Epithelial cell of proximal tubule (primary cell): ENCODE data around the gene HRH1. TPM values are rescaled to one million over a fixed set of nuclear protein-coding genes. Genes with fewer than 3 reads are reported as not detected.

Experiments
- DNase-seq: peaks from one replicate; pipeline ENCODE4 v3.0.0-alpha.2; 2011; ENCODE audit warnings: low read depth
- H3K4me3 ChIP-seq: 2 replicates; pipeline ENCODE4 v1.5.1; 2011; ENCODE audit warnings: low read depth, mild to moderate bottlenecking, low read length
- total RNA-seq: library from RNA; depleted of rRNA; stranded (reverse); fragments of >200 nt; gene quantifications from 2 replicates; pipeline ENCODE4 v1.2.3, GENCODE V29; 2015
- TF ChIP-seq, protein P1 (sequence below): conservative IDR thresholded peaks from 2 replicates; pipeline ENCODE4 v1.5.1; 2012; ENCODE audit warnings: low read depth, mild to moderate bottlenecking, low read length

Gene HRH1
- total RNA-seq, 1 donor from 2014 or later: 3.1 TPM

DNA sequence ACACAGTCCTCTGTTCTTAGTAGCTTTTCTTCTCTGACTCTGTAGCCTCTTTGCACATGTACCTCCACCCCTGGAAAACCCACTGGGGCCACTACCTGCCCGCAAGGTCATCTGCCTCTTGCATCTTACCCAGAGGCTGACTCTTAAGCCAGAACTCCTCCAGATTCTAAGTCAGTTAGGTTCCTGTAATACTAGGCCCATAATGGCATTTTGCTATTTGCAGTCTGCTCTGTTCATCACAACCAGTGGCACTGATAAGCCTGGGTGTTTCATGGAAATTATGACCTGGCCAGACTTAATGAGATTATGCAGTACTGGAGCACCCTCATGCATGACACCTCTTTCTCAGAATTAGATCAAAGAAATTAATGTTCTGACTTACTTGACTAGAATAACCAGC is 86.2 kb downstream of the HRH1 start:
- H3K4me3 ChIP-seq: no peak overlapping the region
- DNase-seq: no peak
- TF ChIP-seq, protein P1, sequence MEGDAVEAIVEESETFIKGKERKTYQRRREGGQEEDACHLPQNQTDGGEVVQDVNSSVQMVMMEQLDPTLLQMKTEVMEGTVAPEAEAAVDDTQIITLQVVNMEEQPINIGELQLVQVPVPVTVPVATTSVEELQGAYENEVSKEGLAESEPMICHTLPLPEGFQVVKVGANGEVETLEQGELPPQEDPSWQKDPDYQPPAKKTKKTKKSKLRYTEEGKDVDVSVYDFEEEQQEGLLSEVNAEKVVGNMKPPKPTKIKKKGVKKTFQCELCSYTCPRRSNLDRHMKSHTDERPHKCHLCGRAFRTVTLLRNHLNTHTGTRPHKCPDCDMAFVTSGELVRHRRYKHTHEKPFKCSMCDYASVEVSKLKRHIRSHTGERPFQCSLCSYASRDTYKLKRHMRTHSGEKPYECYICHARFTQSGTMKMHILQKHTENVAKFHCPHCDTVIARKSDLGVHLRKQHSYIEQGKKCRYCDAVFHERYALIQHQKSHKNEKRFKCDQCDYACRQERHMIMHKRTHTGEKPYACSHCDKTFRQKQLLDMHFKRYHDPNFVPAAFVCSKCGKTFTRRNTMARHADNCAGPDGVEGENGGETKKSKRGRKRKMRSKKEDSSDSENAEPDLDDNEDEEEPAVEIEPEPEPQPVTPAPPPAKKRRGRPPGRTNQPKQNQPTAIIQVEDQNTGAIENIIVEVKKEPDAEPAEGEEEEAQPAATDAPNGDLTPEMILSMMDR: no peak

DNA sequence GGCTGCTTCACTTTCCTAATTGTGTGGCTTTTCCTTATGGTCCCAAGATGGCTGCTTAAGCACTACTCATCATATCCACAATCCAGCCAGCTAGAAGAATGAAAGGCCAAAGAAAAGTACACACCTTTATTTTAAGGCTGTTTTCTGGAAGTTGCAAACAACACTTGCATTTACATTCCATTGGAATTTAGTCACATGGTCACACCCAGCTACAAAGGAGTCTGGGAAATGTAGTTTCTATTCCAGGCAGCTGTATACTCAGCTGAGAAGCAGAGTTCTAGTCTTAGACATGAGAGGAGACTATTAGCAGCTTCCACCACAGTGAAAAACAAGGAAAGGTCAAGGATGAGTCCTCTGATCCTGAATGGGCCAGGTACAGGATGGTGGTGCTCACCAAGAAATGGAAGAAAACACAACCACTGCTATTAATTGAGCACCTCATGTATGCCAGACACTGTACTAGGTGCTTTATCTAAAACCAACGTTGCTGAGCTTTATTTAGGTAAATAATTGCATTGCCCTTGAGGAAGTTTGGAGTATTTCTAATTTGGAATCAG is 89.9 kb downstream of the HRH1 start:
- no peak overlapping the region for H3K4me3 ChIP-seq
- TF ChIP-seq, protein P1: no peak
- DNase-seq: no peak

DNA sequence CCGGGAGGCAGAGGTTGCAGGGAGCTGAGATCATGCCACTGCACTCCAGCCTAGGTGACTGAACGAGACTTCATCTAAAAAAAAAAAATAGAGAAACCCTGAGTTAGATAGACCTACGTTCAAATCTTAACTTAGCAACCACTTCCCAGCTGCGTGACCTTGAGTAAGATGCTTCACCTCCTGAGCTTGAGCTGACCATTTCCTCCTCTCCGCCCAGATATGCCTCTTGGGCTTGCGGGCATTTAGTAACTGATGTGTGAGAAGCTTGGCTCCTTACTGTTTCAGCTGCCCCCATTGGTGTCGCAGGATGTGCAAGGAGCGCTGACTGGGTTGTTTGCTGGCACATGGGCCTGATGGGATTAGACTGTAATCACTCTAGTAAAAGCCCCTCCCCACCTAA is 91.0 kb downstream of the HRH1 start:
- DNase-seq: no peak
- no peak overlapping the region for H3K4me3 ChIP-seq
- TF ChIP-seq, protein P1: no peak

DNA sequence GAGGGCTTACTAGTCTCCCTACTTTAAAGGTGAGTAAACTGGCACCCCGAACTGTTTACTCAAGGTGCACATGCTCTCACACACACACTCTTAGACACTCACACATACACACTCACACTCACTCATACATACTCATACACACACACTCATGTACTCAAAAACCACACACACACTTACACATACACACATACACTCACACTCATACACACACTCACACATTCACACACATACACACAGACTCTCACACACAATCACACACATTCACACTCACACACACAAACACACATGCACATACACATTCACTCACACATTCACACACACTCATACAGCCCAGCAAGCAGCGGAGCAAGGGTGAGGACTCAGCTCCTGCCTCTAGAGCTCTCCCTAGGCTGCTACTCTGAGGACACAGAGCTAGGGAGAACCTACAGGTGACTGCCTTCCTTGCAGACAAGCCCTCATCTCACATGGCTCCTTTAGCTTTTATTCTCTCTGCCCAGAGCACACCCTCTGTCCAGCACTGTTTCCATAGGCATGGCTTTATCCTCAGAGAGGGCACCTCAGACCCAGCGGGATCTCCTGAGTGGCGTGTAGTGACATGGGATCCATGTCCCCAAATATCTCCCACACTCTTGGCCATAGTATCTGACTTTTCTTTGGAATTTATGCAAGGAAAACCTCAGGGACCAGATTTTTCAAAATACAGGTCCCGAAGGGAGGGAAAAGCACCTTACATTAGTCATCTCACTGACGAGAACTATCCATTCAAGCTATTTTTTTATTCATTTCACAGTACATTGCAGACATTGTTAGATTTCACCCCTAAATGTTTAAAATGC is 91.8 kb downstream of the HRH1 start:
- TF ChIP-seq, protein P1: no peak
- H3K4me3 ChIP-seq: no peak overlapping the region
- no peak for DNase-seq

DNA sequence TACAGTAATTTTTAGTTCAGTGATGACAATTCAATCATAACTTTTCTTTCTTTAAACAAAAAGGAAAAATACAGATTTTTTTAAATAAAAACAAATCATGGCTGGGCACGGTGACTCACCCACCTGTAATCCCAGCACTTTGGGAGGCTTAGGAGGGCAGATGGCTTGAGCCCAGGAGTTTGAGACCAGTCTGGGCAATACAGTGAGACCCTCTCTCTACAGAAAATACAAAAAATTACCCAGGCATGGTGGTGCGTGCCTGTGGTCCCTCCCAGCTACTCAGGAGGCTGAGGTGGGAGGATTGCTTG is 92.3 kb downstream of the HRH1 start:
- no peak overlapping the region for H3K4me3 ChIP-seq
- no peak for DNase-seq
- TF ChIP-seq, protein P1: no peak

DNA sequence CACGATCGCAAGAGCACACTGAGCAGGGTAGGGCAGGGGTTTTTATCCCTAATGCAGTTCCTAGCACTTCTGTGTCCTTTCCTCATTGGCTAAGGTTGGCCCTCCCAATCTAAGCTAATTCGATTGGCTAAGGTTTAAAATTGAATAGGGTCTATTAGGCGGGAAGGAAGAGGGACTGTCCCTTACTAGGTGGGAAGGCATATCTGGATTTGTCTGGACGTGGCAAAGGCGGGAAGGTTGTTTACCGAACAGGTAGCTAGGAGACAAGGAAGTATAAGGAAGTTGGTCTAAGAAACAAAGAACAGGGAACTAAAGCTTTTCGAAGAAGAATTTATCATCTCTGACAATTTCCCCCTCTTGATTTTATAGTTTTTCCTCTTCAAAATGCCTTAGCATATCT is 93.1 kb downstream of the HRH1 start:
- DNase-seq: no peak
- TF ChIP-seq, protein P1: no peak
- H3K4me3 ChIP-seq: no peak overlapping the region

GRCh38 chr3:11248596-11248995 is 94.3 kb downstream of the HRH1 start:
- H3K4me3 ChIP-seq: no peak overlapping the region
- TF ChIP-seq, protein P1: no peak
- no peak for DNase-seq
